ENCODE data around the gene RNF128.
"Not testable (repeated sequence)": the region's sequence is repeated elsewhere in the genome, so short reads cannot be mapped to it uniquely, and the experiment has no call there.

The RNF128 gene

DNA sequence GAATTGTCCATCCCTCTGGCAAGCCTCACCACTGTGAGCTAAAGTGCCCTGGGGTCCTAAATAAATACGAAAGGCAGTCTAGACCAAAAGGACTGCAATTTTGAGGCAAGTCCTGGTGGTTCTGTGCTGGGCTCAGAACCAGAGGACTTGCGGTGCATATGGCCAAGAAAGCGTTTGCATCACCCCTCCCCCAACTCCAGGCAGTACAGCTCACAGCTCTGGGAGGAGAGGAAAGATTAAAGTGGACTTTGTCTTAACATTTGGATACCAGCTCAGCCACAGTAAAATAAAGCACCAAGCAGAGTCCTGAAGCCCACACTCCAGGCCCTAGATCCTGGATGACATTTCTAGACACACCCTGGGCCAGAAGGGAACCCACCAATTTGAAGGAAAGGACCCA is 24.9 kb downstream of the RNF128 start:
- no peak for DNase-seq

DNA sequence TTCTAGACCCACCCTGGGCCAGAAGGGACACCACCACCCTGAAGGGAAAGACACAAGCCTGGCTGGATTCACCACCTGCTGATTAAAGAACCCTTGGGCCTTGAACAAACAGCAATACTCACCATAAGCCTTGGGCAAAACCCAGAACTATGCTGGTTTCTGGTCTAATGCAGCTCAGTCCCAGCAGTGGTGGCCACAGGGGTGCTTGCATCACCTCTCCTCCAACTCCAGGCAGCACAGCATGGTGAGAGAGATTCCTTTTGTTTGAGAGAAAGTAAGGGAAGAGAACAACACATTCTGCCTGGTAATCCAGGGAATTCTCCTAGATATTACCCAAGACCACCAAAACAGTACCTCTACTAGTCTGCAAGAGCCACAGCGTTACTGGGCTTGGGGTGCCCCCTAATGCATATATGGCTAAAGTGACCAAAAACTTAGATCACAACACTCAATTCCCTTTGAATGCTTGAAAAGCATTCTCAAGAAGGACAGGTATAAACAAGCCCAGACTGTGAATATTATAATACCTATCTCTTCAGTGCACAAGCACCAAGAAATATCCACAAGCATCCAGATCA is 25.7 kb downstream of the RNF128 start:
- DNase-seq, result no peak

DNA sequence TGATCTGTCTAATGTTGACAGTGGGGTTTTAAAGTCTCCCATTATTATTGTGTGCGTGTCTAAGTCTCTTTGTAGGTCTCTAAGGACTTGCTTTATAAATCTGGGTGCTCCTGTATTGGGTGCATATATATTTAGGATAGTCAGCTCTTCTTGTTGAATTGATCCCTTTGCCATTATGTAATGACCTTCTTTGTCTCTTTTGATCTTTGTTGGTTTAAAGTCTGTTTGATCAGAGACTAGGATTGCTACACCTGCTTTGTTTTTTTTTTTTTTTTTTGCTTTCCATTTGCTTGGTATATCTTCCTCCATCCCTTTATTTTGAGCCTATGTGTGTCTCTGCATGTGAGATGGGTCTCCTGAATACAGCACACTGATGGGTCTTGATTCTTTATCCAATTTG is 42.8 kb downstream of the RNF128 start:
- not testable (repeated sequence) for DNase-seq

DNA sequence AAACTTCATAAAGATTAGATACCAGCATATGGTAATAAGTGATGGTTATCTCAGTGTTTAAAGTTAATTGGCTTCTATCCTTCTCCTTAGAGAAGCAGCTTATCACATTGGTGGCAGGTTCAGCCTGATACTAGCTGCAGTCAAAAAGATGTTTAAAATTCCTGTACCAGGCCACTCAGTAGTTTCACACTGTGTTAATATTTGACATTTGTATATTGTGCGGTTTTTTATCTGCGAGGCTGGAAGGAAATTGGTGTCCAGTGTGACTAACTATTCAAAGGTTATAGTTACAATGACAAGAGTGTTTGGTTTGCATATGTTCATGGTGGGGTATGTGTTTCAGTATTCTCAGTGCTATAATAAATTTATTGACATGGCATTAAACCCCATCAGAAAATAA is 48.5 kb downstream of the RNF128 start:
- DNase-seq, result no peak

DNA sequence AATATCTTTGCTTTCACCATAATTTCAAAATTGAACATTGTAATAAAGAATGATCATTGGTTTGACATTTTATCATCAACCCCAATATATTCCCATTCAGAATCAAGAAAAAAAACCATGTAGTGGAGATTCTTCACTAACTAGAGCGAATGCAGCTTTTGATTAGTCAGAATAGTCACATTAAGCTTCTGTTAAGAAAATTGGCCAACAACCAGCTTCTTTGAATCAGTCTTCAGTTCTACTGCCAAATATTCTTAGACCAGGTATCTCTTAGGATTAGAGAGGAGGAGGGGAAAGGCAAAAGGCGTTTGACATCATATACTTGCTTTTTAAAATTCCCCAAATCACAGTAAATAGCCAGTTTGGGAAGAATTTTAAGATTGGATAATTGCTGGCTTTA is 53.8 kb downstream of the RNF128 start:
- DNase-seq, result no peak

DNA sequence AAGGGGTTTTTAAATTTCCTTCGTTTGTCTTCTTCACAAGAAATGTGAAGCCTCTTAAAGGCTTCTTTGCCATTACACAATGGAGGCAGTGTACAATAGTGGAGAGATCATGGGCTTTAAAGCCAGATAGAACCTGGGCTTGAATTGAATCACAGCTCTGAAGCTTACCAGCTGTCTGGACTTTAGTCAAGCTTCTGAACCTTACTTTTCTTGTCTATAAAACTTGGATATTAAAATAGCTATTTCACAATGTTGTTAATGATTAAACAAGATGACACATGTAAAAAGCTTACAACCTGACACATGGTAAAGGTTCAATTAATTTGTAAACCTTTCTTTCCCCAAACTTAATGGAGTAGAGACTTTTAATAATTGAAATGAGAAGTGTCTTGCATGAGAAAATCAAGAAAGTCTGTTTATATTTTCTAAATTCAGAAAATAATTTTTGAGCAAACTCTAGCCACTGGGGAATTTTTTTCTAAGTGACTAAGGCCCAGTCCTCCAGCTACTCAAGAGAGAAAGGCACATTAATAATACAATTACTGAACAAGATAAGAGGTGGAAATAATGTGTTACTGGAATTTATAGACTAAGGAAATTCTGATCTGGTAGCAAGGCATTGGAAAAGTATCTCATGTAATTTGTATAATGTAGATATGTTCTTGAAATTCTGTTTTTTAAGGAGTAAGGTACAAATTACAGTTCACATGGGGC is 54.3 kb downstream of the RNF128 start:
- DNase-seq, result no peak

DNA sequence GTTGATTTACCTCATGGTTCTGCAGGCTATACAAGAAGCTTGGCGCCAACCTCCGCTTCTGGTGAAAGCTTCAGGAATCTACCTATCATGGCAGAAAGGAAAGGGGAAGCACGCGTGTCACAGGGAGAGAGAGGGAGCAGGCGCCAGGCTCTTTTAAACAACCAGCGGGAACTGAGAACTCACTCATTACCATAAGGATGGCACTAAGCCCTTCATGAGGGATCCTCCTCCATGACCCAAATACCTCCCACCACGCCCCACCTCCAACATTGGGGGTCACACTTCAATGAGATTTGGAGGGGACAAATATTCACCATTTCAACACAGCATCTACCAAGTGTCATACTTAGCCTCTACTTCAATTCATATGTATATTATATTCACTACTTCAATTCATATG is 57.2 kb downstream of the RNF128 start:
- no peak for DNase-seq

DNA sequence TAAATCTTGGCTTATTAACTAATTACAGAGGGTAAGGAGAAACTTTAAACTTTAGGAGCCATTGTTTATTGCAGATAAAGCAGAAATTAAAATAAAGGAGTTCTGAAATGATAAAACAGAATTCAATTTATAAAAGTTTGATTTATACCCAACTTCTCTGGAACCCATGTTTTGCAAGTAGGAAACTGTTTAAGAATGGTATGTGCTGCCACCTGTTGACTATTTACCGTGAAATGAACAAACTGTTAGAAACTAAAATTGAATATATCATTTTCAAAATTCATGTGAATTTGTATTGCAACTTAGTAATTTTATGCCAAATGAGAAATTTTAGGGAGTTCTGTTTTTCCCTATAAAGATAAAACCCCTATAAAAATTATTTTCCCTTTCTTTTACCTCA is 65.0 kb downstream of the RNF128 start:
- DNase-seq, result no peak

DNA sequence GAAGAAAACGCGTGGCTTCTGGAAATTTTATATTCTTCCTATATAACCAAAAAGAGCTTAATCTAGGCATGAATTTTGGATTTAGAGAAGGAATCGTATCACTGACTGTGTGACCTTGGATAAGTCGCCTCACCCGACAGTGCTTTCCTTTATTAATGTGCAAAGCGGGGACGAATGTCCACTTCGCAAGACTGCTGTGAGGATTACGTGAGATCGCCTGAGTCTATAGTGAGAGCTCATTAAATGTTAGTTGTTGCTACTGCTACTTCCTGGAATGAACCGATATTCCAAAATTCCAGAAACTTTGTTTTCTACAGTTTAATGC is 75.5 kb downstream of the RNF128 start:
- no peak for DNase-seq

DNA sequence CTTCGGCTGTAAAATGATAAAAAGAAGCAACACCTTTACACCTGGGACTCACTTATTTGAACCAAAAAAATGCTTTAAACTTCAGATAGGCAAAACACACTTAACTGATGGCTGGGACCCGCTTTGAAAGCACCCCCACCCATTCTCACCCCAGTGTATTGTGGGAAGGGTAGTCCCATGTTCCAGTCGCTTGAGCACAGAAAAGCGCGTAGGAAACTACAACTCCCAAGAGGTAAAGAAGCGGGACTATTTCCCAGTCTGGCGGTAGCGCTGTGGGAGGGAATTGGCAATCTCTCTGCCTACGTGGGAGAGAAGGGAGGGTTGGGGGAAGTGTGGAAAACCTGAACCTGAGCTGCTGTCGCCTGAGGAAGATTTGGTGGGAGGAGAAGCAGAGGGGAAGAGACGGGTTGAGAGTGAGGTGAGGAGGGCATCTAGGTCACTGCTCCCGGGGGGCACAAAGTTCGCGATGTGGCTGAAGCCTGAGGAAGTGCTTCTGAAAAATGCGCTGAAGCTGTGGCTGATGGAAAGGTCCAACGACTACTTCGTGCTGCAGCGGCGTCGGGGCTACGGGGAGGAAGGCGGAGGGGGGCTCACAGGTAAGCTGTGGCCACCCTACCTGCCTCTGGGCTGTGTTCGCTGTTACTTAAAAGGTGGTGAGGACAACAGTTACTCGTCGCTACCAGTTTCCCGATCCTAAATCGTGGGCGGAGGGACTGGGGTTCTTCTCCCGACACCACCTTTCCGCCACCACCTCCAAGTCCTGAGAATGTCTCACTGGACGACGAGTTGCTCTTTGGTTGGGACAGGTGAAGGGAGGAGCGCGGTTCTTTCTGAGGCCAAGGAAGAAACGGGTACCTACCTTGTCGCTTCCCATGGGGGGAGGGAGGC is 76.1 kb downstream of the RNF128 start, which contains the start of gene TBC1D8B:
TSS of gene TBC1D8B (plus strand) at position 286 of the 888 bp plus-strand sequence. CDS start at position 467, 181 bp downstream.
- DNase-seq, result peak; percentile 64

DNA sequence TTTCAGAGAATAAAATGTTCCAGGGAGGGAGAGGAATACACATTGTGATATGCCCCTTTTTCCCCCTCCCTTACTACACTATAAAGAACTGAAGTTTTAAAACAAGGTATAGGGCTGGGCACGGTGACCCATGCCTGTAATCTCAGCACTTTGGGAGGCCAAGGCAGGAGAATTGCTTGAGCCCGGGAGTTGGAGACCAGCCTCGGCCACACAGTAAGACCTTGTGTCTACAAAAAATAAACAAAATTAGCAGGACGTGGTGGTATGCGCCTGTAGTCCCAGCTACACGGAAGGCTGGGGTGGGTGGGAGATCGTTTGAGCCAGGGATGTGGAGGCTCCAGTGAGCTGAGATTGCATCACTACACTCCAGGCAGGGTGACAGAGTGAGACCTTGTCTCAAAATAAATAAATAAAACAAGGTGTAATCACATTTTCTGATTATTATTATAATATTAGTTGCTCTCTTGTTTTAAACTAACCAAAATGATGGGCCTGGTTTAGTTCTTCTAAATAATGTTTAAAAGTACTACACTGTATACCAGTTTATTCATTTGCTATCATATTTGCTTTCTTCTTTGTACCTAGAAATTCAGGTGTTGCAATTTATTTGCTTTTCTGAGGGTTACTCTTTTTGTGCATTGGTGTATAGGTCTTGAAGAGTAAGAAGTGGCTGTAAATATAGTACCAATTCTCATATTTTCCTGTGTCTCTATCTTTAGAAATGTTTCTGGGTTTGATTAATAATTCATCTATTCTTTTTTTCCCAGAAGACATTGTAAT is 84.8 kb downstream of the RNF128 start:
- DNase-seq, result no peak

DNA sequence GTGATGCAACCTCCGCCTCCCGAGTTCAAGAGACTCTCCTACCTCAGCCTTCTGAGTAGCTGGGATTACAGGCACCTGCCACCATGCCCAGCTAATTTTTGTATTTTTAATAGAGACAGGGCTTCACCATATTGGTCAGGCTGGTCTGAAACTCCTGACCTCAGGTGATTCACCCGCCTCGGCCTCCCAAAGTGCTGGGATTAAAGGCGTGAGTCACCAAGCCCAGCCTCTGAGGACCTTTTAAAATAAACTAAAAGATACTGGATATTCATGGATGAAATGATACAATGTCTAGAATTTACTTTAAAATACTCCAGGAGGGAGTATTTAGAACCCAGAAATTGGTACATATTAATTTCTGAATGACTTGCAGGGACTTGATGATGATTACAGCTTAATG is 86.4 kb downstream of the RNF128 start:
- not testable (repeated sequence) for DNase-seq

DNA sequence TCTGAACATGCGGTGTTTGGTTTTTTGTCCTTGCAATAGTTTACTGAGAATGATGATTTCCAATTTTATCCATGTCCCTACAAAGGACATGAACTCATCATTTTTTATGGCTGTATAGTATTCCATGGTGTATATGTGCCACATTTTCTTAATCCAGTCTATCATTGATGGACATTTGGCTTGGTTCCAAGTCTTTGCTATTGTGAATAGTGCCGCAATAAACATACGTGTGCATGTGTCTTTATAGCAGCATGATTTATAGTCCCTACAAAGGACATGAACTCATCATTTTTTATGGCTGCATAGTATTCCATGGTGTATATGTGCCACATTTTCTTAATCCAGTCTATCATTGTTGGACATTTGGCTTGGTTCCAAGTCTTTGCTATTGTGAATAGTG is 87.6 kb downstream of the RNF128 start:
- not testable (repeated sequence) for DNase-seq

All from NCI-H69 (cell line).